ENCODE results near the gene TPRN.

TPRN gene

DNA sequence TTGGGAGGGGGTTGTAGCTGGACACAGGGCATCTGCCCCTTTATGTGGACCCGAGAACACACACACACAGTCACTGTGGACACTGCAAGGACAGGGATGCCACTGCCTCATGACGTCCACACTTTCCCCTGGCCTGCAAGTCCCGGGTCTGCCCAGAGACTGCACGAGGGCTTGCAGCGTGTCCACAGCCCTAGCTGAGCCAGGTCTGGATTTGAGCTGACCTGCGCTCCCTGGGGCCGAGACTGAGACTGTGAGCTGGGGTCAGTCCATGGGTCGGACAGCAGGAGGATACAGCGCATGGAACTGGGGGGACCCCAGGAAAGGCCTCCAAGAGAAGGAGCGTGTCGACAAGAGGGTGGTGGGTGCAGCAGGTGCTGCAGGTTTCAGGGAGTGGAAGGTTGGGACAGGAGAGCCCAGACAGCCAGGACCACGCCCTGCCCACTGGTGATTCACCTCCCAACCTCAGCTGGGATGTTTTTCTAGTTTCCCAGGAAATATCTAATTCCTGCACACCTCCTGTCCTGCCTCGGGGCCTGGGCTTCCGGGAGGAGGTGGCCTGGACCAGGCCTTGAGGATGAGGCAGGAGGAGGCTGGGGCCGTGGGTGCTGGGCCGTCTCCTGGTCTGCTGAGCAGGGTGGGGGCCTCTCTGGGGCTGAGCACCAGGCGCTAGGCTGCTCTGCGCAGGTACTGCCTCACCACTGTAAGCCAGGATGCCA, 26.0 kb upstream of the TPRN start:
- Histone ChIP-seq H4K5ac (ENCODE audit: low read length) (no peak overlapping the region), H3K36me3 (ENCODE audit: control insufficient read depth, insufficient read depth, low read length) (no peaks in the 10 kb centered on the region), H3K4ac (ENCODE audit: low read depth, low read length) (no peak overlapping the region), H3K79me1 (ENCODE audit: low read length) (no peaks in the 10 kb centered on the region), H3K23ac (ENCODE audit: low read length) (no peak overlapping the region), H3K27ac (ENCODE audit: low read depth, low read length) (no peak overlapping the region), H3K9ac (ENCODE audit: low read length) (no peak overlapping the region), H2BK5ac (ENCODE audit: low read length) (no peak overlapping the region), H3K4me2 (ENCODE audit: low read length) (no peak overlapping the region), H3K4me1 (ENCODE audit: control insufficient read depth, low read depth, low read length) (no peaks in the 10 kb centered on the region), H4K8ac (ENCODE audit: low read depth, low read length) (no peak overlapping the region), H2BK15ac (replicated peaks; ENCODE audit: low read depth) (no peak overlapping the region), H3K27me3 (ENCODE audit: insufficient read depth, low read length, poor library complexity) (peaks cover 2% of the 10 kb centered on the region), H2BK120ac (ENCODE audit: low read depth, low read length) (no peak overlapping the region), H3K79me2 (ENCODE audit: control insufficient read depth, insufficient read depth, low read length) (no peaks in the 10 kb centered on the region), H2AK5ac (ENCODE audit: low read length) (no peak overlapping the region), H3K18ac (ENCODE audit: low read length) (no peak overlapping the region), H3K4me3 (ENCODE audit: low read length) (no peak overlapping the region), H3K56ac (ENCODE audit: low read length) (no peak overlapping the region)
- no CpG with 5 or more reads among the region's 18 CpGs for WGBS (ENCODE audit: extremely low coverage, insufficient coverage, low lambda C conversion rate)
- no peak for DNase-seq

DNA sequence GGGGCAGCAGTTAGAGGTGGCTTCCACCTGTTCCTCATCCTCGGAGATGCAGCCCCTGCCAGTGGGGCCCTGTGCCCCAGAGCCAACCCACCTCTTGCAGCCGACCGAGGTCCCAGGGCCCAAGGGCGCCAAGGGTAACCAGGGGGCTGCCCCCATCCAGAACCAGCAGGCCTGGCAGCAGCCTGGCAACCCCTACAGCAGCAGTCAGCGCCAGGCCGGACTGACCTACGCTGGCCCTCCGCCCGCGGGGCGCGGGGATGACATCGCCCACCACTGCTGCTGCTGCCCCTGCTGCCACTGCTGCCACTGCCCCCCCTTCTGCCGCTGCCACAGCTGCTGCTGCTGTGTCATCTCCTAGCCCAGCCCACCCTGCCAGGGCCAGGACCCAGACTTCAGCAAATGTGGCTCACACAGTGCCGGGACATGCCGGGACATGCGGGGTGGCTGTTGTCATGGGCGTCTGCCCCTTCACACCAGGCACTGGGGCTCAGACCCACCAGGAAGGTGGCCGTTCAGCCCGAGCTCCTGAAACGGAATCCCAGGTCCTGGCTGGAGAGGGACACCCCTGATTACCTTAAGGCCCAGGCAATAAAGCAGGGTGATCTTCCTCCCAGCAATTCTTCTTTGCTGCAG, 25.3 kb upstream of the TPRN start:
- Histone ChIP-seq H2BK5ac (ENCODE audit: low read length) (no peak overlapping the region), H2BK15ac (replicated peaks; ENCODE audit: low read depth) (no peak overlapping the region), H3K23ac (ENCODE audit: low read length) (no peak overlapping the region), H3K27me3 (ENCODE audit: insufficient read depth, low read length, poor library complexity) (peaks cover 2% of the 10 kb centered on the region), H4K5ac (ENCODE audit: low read length) (no peak overlapping the region), H3K79me1 (ENCODE audit: low read length) (no peaks in the 10 kb centered on the region), H2BK120ac (ENCODE audit: low read depth, low read length) (no peak overlapping the region), H3K4me2 (ENCODE audit: low read length) (no peak overlapping the region), H4K8ac (ENCODE audit: low read depth, low read length) (no peak overlapping the region), H3K4me1 (ENCODE audit: control insufficient read depth, low read depth, low read length) (no peaks in the 10 kb centered on the region), H3K4ac (ENCODE audit: low read depth, low read length) (no peak overlapping the region), H3K9ac (ENCODE audit: low read length) (no peak overlapping the region), H2AK5ac (ENCODE audit: low read length) (no peak overlapping the region), H3K36me3 (ENCODE audit: control insufficient read depth, insufficient read depth, low read length) (no peaks in the 10 kb centered on the region), H3K18ac (ENCODE audit: low read length) (no peak overlapping the region), H3K4me3 (ENCODE audit: low read length) (no peak overlapping the region), H3K56ac (ENCODE audit: low read length) (no peak overlapping the region), H3K27ac (ENCODE audit: low read depth, low read length) (no peak overlapping the region), H3K79me2 (ENCODE audit: control insufficient read depth, insufficient read depth, low read length) (no peaks in the 10 kb centered on the region)
- WGBS (ENCODE audit: extremely low coverage, insufficient coverage, low lambda C conversion rate): no CpG with 5 or more reads among the region's 21 CpGs
- DNase-seq: no peak

- DNase-seq: no peak
- Histone ChIP-seq H3K56ac (ENCODE audit: low read length) (peak within 1 kb of the TSS; percentile 92), H3K27ac (ENCODE audit: low read depth, low read length) (no peak within 1 kb of the TSS), H3K4me2 (ENCODE audit: low read length) (no peak within 1 kb of the TSS), H3K79me1 (ENCODE audit: low read length) (no peaks in the 10 kb centered on the region), H4K8ac (ENCODE audit: low read depth, low read length) (peak within 1 kb of the TSS; percentile 43), H2BK15ac (replicated peaks; ENCODE audit: low read depth) (no peak within 1 kb of the TSS), H3K36me3 (ENCODE audit: control insufficient read depth, insufficient read depth, low read length) (no peaks in the 10 kb centered on the region), H2BK5ac (ENCODE audit: low read length) (no peak within 1 kb of the TSS), H3K9ac (ENCODE audit: low read length) (peak within 1 kb of the TSS; percentile 91), H2BK120ac (ENCODE audit: low read depth, low read length) (no peak within 1 kb of the TSS), H3K4me3 (ENCODE audit: low read length) (no peak within 1 kb of the TSS), H3K4ac (ENCODE audit: low read depth, low read length) (peak within 1 kb of the TSS; percentile 76), H3K4me1 (ENCODE audit: control insufficient read depth, low read depth, low read length) (no peaks in the 10 kb centered on the region), H3K79me2 (ENCODE audit: control insufficient read depth, insufficient read depth, low read length) (no peaks in the 10 kb centered on the region), H3K18ac (ENCODE audit: low read length) (no peak within 1 kb of the TSS), H4K5ac (ENCODE audit: low read length) (no peak within 1 kb of the TSS), H3K27me3 (ENCODE audit: insufficient read depth, low read length, poor library complexity) (peaks cover 2% of the 10 kb centered on the region), H2AK5ac (ENCODE audit: low read length) (no peak within 1 kb of the TSS), H3K23ac (ENCODE audit: low read length) (no peak within 1 kb of the TSS)
- WGBS (ENCODE audit: extremely low coverage, insufficient coverage, low lambda C conversion rate): no CpG with 5 or more reads among the region's 23 CpGs
Measured at GRCh38 chr9:137224830-137225694, 24.5 kb upstream of the TPRN start, which contains the start of gene CYSRT1. CYSRT1 (plus strand) TSS chr9:137225174; CDS start chr9:137225622, 448 bp downstream.

DNA sequence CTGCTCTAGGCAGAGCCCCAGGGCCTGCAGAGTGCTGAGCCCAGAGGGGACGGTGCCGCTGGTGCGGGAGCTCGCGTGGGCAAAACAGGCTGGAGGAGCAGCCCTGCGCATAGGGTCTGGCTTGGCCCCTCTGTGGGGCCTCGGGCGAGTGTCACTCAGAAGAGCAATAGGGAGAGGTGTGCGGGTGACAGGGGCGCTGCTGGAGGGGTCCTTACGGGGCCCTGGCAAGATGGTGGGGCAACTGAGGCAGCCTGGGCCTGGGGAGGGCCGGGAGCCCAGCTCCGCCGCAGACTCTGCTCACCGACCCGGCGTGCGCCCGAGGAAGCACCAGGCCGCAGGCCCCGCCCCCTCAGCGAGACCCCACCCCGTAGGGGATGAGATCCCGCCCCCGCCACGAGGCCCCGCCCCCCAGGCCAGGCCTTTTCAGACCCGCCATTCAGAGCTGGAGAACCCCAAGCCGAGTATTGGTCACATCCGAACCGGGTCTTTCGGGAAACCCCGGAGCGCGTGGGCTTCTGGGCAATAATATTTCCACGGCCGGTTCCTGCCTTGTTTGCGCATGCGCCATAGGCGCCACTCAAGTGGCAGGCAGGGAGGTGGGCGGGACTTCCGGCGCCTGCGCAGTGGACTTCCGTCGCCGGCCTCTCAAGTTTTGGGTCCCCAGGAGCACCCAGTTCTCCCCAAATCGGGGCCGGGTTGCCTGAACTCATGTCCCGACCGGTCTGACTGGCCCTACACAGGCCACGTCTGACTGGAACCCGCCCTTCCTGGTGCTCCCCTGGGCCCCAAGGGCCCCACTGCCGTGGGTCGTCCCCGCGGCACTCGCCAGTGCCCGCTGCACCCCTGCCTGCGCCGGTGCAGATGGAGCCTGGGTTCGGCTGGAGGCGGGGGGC, 22.8 kb upstream of the TPRN start:
- Histone ChIP-seq H3K27me3 (ENCODE audit: insufficient read depth, low read length, poor library complexity) (peaks cover 2% of the 10 kb centered on the region), H3K79me2 (ENCODE audit: control insufficient read depth, insufficient read depth, low read length) (no peaks in the 10 kb centered on the region), H3K56ac (ENCODE audit: low read length) (peak overlapping the region; percentile 92), H3K4ac (ENCODE audit: low read depth, low read length) (peak overlapping the region; percentile 76), H3K4me3 (ENCODE audit: low read length) (peak overlapping the region; percentile 87), H2BK5ac (ENCODE audit: low read length) (no peak overlapping the region), H3K9ac (ENCODE audit: low read length) (peak overlapping the region; percentile 91), H3K36me3 (ENCODE audit: control insufficient read depth, insufficient read depth, low read length) (no peaks in the 10 kb centered on the region), H3K18ac (ENCODE audit: low read length) (peak overlapping the region; percentile 44), H2BK15ac (replicated peaks; ENCODE audit: low read depth) (no peak overlapping the region), H3K4me1 (ENCODE audit: control insufficient read depth, low read depth, low read length) (peaks cover 5% of the 10 kb centered on the region), H3K79me1 (ENCODE audit: low read length) (no peaks in the 10 kb centered on the region), H2AK5ac (ENCODE audit: low read length) (no peak overlapping the region), H3K4me2 (ENCODE audit: low read length) (peak overlapping the region; percentile 87), H3K27ac (ENCODE audit: low read depth, low read length) (peak overlapping the region; percentile 73), H4K5ac (ENCODE audit: low read length) (no peak overlapping the region), H3K23ac (ENCODE audit: low read length) (no peak overlapping the region), H4K8ac (ENCODE audit: low read depth, low read length) (peak overlapping the region; percentile 43), H2BK120ac (ENCODE audit: low read depth, low read length) (no peak overlapping the region)
- no CpG with 5 or more reads among the region's 63 CpGs for WGBS (ENCODE audit: extremely low coverage, insufficient coverage, low lambda C conversion rate)
- DNase-seq: peak; percentile 98

All from mesendoderm (in vitro differentiated cells).